Erythroblast (primary cell): ENCODE measurements around the gene RBFOX2.
A peak's percentile ranks its signal among the peaks of the same experiment; 100 is the strongest.
"Not testable (repeated sequence)": the region's sequence is repeated elsewhere in the genome, so short reads cannot be mapped to it uniquely, and the experiment has no call there.

Source experiments
- DNase-seq, 2 experiments: peaks; one replicate each; lab custom pipeline; 2025; lab: John Stamatoyannopoulos, UW
- GATA1 ChIP-seq: IDR thresholded peaks from 2 replicates; pipeline ENCODE4 v1.6.1; 2011; ENCODE audit warnings: low read depth, mild to moderate bottlenecking, control low read depth, low read length, moderate library complexity
- POLR2A ChIP-seq: IDR thresholded peaks from 2 replicates; pipeline ENCODE4 v1.6.1; 2011; ENCODE audit warnings: mild to moderate bottlenecking, low read length

RBFOX2 gene, protein sequence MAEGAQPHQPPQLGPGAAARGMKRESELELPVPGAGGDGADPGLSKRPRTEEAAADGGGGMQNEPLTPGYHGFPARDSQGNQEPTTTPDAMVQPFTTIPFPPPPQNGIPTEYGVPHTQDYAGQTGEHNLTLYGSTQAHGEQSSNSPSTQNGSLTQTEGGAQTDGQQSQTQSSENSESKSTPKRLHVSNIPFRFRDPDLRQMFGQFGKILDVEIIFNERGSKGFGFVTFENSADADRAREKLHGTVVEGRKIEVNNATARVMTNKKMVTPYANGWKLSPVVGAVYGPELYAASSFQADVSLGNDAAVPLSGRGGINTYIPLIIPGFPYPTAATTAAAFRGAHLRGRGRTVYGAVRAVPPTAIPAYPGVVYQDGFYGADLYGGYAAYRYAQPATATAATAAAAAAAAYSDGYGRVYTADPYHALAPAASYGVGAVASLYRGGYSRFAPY

DNA sequence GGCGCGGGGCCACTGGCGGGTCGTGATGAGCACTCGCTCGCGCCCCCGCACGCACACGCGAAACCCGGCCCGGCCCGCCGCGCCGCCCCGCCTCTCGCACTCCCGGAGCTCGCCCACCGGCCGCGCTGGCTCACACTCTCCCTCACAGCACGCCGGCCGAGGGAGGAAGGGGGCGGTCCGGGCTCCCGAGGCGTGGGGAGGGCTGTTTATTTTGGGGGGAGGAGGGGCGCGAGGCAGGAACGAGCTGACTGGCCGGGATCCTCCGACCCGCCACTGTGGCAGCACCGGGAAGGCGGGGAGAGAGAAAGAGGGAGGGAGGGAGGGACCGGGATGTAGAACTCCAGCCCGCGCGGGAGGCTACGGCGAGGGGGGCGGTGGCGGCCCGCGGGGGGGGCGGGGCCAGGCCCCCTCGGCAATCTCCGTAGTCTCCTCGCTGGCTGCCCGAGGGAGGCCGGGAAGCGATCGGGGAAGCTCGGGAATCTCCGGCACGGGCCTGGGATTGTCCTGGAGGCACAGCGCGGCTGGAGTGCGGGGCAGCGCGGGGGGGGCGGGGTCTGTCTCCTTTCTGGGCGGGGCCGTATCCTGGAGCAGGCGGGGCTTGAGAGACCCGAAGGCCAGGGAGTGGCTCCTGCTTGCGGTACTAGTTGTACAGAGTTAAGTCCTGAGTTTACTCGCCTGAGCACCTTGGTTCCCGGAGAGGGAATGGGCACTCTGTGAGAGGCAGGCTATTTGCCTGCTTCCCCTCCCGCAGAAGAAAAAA is at the start of gene RBFOX2:
TSS of gene RBFOX2 (minus strand) at position 179 of the 760 bp plus-strand sequence. CDS start 399 bp downstream, outside the sequence.
- peak; percentile 79 to 84 for DNase-seq
- TF ChIP-seq GATA1 (no peak), POLR2A (no peak)

DNA sequence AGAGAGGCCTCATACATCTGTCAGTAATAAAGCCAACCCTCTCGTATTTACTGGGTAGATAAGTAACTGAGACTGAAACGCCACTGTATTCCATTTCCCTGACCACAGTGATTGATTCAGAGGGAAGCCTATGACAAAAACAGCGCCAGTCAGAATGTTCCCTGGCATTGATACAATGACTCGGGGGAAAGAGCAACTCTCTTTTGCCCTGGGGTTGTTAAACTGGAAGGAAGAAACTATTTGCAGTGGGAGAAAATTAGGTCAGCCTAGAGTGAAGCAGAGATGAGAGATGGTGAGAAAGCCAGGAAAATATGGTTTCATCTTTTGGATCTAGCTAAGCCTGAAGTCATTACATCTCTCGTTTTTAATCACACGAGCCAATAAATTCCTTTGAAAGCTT is 48.6 kb upstream of the RBFOX2 start:
- TF ChIP-seq GATA1 (no peak), POLR2A (no peak)
- DNase-seq = no peak

DNA sequence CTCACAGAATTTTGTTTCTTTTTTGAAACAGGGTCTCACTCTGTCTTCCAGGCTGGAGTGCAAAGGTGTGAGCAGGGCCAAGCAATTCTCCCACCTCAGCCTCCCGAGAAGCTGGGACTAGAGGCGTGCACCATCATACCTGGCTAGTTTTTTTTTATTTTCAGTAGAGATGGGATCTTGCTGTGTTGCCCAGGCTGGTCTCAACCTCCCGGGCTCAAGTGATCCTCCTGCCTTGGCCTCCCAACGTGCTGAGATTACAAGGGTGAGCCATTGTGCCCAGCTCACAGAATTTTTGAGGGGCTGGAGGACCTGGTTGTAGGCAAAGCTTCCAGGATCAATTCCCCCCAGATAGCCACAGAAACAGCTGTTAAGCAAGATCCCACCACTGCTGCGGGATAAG is 47.1 kb upstream of the RBFOX2 start:
- TF ChIP-seq GATA1 (no peak), POLR2A (no peak)
- DNase-seq = no peak

DNA sequence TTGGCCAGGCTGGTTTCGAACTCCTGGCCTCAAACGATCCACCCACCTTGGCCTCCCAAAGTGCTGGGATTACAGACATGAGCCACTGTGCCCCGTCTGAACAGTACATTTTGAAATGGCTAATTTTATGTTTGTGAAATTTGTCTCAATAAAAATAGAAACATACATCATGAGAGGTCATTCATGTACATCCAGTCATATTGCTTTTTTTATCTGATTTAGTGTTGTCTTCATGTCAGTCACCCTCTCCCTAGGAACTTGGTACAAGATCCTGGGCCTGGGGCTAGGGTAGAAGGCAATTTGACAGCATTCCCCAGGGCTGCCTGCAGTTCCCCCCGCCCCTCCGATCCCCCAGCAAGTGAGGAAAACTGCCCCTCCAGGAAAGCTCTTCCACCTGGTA is 46.6 kb upstream of the RBFOX2 start:
- TF ChIP-seq GATA1 (no peak), POLR2A (no peak)

DNA sequence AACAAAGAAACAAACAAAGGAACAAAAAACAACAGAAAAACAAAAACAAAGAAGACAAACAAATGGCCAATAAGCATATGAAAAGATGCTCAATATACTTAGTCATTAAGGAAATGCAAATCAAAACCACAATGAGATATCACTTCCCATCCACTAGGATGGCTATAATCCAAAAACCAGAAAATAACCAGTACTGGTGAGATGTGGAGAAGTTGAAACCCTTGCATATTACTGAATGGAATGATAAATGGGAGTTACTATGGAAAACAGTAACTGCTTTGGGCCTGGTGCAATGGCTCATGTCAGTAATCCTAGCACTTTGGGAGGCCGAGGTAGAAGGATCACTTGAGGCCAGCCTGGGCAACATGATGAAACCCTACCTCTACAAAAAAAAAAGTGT is 44.9 kb upstream of the RBFOX2 start:
- TF ChIP-seq POLR2A = no peak
- no peak for TF ChIP-seq GATA1
- no peak for DNase-seq

More for the DNA sequence above, 46.6 kb upstream of the RBFOX2 start:
- DNase-seq = no peak

DNA sequence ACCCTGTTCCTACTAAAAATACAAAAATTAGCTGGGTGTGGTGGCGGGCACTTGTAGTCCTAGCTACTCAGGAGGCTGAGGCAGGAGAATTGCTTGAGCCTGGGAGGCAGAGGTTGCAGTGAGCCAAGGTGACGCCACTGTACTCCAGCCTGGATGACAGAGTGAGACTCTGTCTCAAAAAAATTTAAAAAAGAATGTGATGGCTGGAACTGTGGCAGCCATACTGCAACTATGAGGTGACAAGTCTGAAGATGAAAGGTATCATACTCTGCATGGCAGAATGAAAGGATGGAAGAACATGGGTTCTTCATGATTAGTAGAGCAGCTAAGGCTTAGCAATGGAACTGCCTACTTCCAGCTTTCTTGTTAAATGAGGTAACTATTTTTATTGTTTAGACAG is 42.0 kb upstream of the RBFOX2 start:
- DNase-seq = not testable (repeated sequence)

DNA sequence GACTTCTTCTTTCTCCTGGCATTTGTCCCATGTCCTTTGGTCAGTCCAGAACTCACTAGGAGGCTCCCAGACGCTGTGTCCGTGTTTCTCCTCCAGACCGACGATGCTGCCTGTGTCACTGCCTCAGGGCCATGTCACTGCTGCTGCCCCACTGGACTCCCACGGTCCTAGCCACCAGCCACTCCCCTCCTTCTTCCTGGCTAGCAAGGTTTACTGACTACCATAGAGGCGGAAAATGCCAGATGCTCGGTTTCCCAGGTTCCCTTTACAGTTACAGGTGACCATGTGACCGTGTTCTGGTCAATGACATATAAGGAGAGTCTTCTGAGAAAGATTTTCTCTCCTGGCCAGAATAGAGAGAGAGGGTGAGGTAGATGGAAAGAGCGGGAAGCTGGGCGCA is 40.7 kb upstream of the RBFOX2 start:
- TF ChIP-seq GATA1 (no peak), POLR2A (no peak)
- no peak for DNase-seq

DNA sequence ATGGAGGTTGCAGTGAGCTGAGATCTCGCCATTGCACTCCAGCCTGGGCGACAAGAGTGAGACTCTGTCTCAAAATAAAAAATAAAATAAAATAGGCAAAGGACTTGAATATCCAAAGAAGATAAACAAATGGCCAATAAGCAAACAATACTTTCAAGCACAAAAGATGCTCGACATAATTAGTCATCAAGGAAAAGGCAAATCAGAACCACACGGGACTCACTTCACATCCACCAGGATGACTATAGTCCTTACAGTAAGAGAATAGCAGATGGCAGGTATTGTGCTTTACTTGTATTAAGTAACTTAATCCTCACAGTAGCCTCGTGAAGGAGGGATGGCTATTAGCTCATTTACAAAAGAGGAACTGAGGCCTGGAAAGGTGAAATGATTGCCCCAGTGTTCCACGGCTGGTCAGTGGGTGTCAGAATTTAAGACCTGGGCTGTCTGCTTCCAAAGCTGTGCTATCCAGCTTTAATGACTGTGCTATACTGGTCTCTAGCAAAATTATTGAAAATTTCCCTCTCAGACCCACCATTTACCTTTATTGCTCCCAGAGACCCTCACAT is 40.2 kb upstream of the RBFOX2 start:
- TF ChIP-seq POLR2A (no peak), GATA1 (no peak)
- DNase-seq = no peak

DNA sequence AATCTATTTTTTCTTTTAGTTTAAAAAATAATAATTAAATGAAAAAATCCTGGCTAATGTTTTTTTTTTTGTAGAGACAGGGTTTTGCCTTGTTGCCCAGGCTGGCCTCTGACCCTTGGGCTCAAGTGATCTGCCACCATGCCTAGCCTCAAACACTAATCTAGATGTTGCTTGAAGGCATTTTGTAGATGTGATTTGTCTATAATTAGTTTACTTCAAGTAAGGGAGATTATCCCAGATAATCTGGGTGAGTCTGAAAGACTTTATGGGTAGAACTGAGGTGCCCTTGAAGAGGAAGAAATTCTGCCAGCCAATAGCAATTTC is 38.6 kb upstream of the RBFOX2 start:
- TF ChIP-seq POLR2A (no peak), GATA1 (no peak)
- DNase-seq = no peak

DNA sequence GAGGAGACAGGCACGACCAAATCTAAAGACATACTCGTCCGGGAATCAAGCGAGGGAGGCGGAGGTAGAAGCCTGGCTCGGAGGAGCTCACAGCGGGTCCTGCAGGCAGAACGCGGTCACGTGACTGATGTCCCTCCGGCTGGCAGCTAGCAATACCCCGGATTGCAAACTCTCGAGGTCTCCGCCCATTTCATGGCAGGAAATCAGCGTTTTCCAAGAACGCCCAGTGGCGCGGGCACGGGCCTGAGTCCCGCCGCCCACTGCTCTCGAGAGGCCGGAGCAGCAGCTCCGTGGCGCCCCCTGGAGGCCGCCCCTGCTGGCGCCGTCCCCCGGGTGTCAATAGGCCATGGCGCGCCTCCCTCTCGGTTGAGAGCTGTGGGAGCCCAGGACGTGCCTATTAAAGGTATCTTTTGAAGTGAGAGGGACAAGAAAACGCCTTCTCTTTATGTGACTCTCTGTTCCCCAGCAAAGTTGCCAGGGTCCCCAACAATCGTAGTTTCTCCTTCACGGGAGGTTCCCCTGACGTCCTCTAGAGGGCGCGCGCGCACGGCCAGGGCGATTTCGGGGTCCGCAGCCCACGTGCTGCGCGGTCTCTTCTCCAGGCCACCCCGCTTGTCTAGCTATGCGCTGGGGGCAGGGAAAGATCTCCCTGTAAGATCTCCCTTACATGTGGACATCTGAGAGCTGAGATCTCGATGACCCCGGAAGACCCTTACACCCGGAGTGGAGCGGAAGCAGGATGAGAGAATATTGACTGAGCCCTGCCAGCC is 37.3 kb upstream of the RBFOX2 start:
- no peak for TF ChIP-seq GATA1
- TF ChIP-seq POLR2A = no peak
- DNase-seq = peak; percentile 80 to 86

DNA sequence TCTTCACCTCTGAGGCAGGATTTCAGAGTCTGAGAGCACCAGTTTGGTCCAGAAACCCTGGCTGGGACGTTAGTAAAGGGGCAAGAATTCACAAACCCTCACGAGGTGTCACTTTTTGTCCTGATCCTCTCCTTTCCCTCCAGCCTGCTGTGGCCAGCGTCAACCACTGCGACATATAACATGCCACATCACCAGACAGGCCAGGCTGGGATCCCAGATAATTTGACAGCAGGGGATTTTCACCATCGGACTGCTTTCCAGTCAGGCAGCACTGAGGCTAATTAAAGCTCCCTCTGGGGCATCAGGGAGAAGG is 36.8 kb upstream of the RBFOX2 start:
- DNase-seq = no peak
- TF ChIP-seq POLR2A = no peak
- no peak for TF ChIP-seq GATA1

DNA sequence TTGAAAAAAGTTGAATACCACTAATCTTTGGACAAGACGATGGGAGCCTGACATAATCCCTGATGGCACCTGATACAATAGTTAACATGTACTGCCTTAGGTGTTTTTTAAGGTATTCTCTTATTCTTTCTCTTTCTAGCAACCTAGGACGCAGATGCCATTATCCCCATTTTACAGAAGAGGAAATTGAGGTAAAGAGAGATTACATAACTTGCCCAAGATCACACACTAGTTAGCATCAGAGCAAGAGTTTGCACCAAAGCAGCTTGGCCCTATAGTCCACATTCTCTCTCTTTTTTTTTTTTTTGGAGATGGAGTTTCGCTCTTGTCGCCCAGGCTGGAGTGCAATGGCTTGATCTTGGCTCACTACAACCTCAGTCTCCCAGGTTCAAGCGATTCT is 35.7 kb upstream of the RBFOX2 start:
- no peak for DNase-seq
- TF ChIP-seq GATA1 (no peak), POLR2A (no peak)

DNA sequence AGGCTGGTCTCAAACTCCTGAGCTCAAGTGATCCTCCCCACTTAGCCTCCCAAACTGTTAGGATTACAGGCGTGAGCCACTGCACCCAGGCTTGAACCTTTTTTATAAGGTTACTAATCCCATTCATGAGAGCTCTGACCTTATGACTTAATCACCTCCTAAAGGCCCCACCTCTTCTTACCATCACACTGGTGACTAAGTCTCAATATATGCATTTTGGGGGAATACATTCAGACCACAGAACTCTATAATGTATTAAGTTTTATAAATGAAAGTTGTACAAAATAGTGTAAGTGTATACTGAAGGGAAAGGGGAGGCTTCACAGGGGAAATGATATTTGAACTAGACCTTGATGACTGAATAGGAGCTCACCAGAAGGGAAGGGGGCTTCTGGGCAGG is 28.4 kb upstream of the RBFOX2 start:
- no peak for TF ChIP-seq POLR2A
- TF ChIP-seq GATA1 = no peak
- DNase-seq = no peak
